BE2C (cell line): ENCODE measurements around the gene GARIN1A.
"Not testable (repeated sequence)": the region's sequence is repeated elsewhere in the genome, so short reads cannot be mapped to it uniquely, and the experiment has no call there.

Experiments used
- DNase-seq: peaks from one replicate; pipeline ENCODE4 v3.0.0-alpha.2; 2020
- H3K27me3 ChIP-seq: fragments of 250-450 bp; sonication (Bioruptor Pico); 2 replicates; pipeline ENCODE4 v1.5.1; 2020; ENCODE audit warnings: mild to moderate bottlenecking
- H3K36me3 ChIP-seq: fragments of 250-450 bp; sonication (Bioruptor Pico); 2 replicates; pipeline ENCODE4 v1.5.1; 2020; ENCODE audit warnings: mild to moderate bottlenecking
- H3K4me1 ChIP-seq: fragments of 250-450 bp; sonication (Bioruptor Pico); 2 replicates; pipeline ENCODE4 v1.5.1; 2020
- H3K4me3 ChIP-seq: 2 replicates; pipeline ENCODE4 v1.5.1; 2011; ENCODE audit warnings: low read depth, low read length
- H3K9me3 ChIP-seq: fragments of 250-450 bp; sonication (Bioruptor Pico); 2 replicates; pipeline ENCODE4 v1.5.1; 2020
- CTCF ChIP-seq: IDR thresholded peaks from 2 replicates; pipeline ENCODE4 v1.5.1; 2012; ENCODE audit warnings: mild to moderate bottlenecking, low read depth, low read length

GARIN1A gene

GRCh38 chr7:128688492-128688891, 16.4 kb downstream of the GARIN1A start:
- H3K9me3 ChIP-seq, result no peaks in the 10 kb centered on the region
- no peaks in the 10 kb centered on the region for H3K27me3 ChIP-seq
- TF ChIP-seq CTCF, result no peak
- no peak overlapping the region for H3K4me3 ChIP-seq
- H3K36me3 ChIP-seq, result no peaks in the 10 kb centered on the region
- no peak for DNase-seq
- H3K4me1 ChIP-seq, result no peaks in the 10 kb centered on the region

GRCh38 chr7:128689161-128689935, 17.3 kb downstream of the GARIN1A start:
- not testable (repeated sequence) for DNase-seq, H3K27me3 ChIP-seq, H3K36me3 ChIP-seq, H3K9me3 ChIP-seq, H3K4me1 ChIP-seq, H3K4me3 ChIP-seq

GRCh38 chr7:128691227-128691626, 19.1 kb downstream of the GARIN1A start:
- Histone ChIP-seq H3K9me3 (no peaks in the 10 kb centered on the region), H3K27me3 (no peaks in the 10 kb centered on the region)
- no peak for TF ChIP-seq CTCF

GRCh38 chr7:128692623-128693270, 20.7 kb downstream of the GARIN1A start:
- TF ChIP-seq CTCF, result no peak
- no peak for DNase-seq
- no peaks in the 10 kb centered on the region for H3K27me3 ChIP-seq
- H3K4me3 ChIP-seq, result no peak overlapping the region
- no peaks in the 10 kb centered on the region for H3K36me3 ChIP-seq
- H3K4me1 ChIP-seq, result no peaks in the 10 kb centered on the region; the same call in 1 of the 2 replicates
- H3K9me3 ChIP-seq, result no peaks in the 10 kb centered on the region

More at GRCh38 chr7:128691227-128691626, 19.1 kb downstream of the GARIN1A start:
- Histone ChIP-seq H3K4me3 (no peak overlapping the region), H3K4me1 (no peaks in the 10 kb centered on the region), H3K36me3 (no peaks in the 10 kb centered on the region)
- DNase-seq, result no peak

- Histone ChIP-seq H3K9me3 (no peaks in the 10 kb centered on the region), H3K36me3 (no peaks in the 10 kb centered on the region), H3K27me3 (no peaks in the 10 kb centered on the region), H3K4me3 (no peak overlapping the region), H3K4me1 (no peaks in the 10 kb centered on the region; the same call in 1 of the 2 replicates)
- DNase-seq, result no peak
- no peak for TF ChIP-seq CTCF
These were observed 21.4 kb downstream of the GARIN1A start for GRCh38 chr7:128693373-128694015.

GRCh38 chr7:128694738-128695137, 22.6 kb downstream of the GARIN1A start:
- Histone ChIP-seq H3K36me3 (no peaks in the 10 kb centered on the region), H3K4me3 (no peak overlapping the region), H3K4me1 (no peaks in the 10 kb centered on the region; the same call in 1 of the 2 replicates), H3K27me3 (no peaks in the 10 kb centered on the region), H3K9me3 (no peaks in the 10 kb centered on the region)
- no peak for TF ChIP-seq CTCF
- no peak for DNase-seq
